Lower lobe of right lung (tissue), 2 donors: ENCODE data around the gene AOPEP. TPM values are rescaled to one million over a fixed set of nuclear protein-coding genes. Genes with fewer than 3 reads are reported as not detected.

Source experiments
- ATAC-seq, 2 donors: fragments of 200-7000 bp; cut with Tn5 transposase; one replicate each; pipeline ENCODE4 v1.9.1; 2020 to 2022; ENCODE audit warnings: mild to moderate bottlenecking in 2 of 2, moderate library complexity in 2 of 2
- DNase-seq: peaks from one replicate; pipeline ENCODE4 v3.0.0-alpha.2; 2020
- H3K27ac ChIP-seq: fragments of 200-600 bp; one replicate; pipeline ENCODE4 v1.8.0; 2022
- H3K27me3 ChIP-seq: fragments of 200-600 bp; one replicate; pipeline ENCODE4 v1.8.0; 2022; ENCODE audit warnings: low read depth
- H3K36me3 ChIP-seq: fragments of 200-600 bp; one replicate; pipeline ENCODE4 v1.8.0; 2022; ENCODE audit warnings: mild to moderate bottlenecking
- H3K4me1 ChIP-seq: fragments of 200-600 bp; one replicate; pipeline ENCODE4 v1.8.0; 2022
- H3K4me3 ChIP-seq: fragments of 200-600 bp; one replicate; pipeline ENCODE4 v1.8.0; 2022; ENCODE audit warnings: mild to moderate bottlenecking
- H3K9me3 ChIP-seq: fragments of 200-600 bp; one replicate; pipeline ENCODE4 v1.8.0; 2022
- intact Hi-C: fragments of 100-400 bp; cut with DNase I; formaldehyde crosslinking; loops from one replicate; pipeline ENCODE4 v1.11.0; 2022
- total RNA-seq: library from RNA; stranded (reverse); fragmentation: NEBNext Ultra II Directional; extraction: Animal tissue kit (Norgen Biotek cat#: 25700); gene quantifications from one replicate; pipeline ENCODE4 v1.2.1, GENCODE V29; 2021
- TF ChIP-seq, protein P1 (sequence below): fragments of 200-600 bp; IDR thresholded peaks from one replicate; pipeline ENCODE4 v1.8.0; 2022; ENCODE audit warnings: antibody characterized with exemption, mild to moderate bottlenecking
- donor health status: DM: no; HTN: yes; CAD: no; lungs with severe emphysema.

Gene AOPEP
- total RNA-seq, 1 donor from 2014 or later = 63.7 TPM

DNA sequence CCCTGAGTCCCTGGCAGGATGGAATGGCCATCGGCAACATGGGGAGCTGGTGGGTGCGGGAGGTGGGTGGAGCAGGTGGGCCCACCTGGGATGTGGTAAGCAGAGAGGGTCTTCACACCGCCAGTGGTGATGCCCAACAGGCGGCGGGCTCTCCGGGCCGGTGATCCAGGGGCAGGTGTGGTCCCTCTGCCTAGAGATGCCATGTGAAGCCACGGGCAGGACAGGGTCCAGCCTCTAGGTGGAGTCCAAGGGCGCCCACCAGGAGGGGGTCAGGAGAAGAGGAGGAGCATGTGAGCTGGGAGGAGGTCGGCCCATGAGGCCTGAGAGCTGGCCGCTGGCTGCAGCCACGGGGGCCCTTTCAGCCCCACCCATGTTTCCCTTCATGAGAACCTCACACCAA lies 369.9 kb downstream of the AOPEP start:
- Histone ChIP-seq H3K4me1 (peaks cover 34% of the 10 kb centered on the region), H3K36me3 (peaks cover 25% of the 10 kb centered on the region), H3K9me3 (no peaks in the 10 kb centered on the region), H3K27ac (no peak overlapping the region), H3K27me3 (no peaks in the 10 kb centered on the region), H3K4me3 (no peak overlapping the region)
- ATAC-seq (no peak), DNase-seq (peak; percentile 42)
- intact Hi-C loops = no loop called here
- TF ChIP-seq, protein P1, sequence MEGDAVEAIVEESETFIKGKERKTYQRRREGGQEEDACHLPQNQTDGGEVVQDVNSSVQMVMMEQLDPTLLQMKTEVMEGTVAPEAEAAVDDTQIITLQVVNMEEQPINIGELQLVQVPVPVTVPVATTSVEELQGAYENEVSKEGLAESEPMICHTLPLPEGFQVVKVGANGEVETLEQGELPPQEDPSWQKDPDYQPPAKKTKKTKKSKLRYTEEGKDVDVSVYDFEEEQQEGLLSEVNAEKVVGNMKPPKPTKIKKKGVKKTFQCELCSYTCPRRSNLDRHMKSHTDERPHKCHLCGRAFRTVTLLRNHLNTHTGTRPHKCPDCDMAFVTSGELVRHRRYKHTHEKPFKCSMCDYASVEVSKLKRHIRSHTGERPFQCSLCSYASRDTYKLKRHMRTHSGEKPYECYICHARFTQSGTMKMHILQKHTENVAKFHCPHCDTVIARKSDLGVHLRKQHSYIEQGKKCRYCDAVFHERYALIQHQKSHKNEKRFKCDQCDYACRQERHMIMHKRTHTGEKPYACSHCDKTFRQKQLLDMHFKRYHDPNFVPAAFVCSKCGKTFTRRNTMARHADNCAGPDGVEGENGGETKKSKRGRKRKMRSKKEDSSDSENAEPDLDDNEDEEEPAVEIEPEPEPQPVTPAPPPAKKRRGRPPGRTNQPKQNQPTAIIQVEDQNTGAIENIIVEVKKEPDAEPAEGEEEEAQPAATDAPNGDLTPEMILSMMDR = no peak

DNA sequence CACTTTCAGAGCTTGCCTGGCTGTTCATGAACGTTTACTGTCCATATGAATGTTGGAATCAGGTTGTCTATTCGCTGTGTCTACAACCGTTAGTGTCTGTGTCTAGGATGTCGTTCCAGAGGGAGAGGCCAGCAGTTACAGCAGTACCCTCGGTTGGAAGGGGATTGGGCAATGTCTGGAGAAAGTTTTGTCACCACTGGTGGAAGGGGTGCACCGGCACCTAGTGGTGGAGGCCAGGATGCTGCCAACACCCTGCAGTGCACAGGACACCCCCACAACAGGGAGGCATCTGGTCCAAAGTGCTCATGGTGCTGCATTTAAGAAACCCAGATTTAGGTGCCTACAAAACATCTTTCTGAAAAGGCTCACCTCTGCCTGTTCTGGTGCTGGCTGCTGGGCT lies 370.3 kb downstream of the AOPEP start:
- TF ChIP-seq, protein P1 = no peak
- Histone ChIP-seq H3K36me3 (peaks cover 30% of the 10 kb centered on the region), H3K27ac (no peak overlapping the region), H3K4me1 (peaks cover 30% of the 10 kb centered on the region), H3K9me3 (no peaks in the 10 kb centered on the region), H3K27me3 (no peaks in the 10 kb centered on the region), H3K4me3 (no peak overlapping the region)
- intact Hi-C loops = no loop called here
- peak in 1 of 2 donors; percentile 5 for ATAC-seq
- peak; percentile 10 for DNase-seq

DNA sequence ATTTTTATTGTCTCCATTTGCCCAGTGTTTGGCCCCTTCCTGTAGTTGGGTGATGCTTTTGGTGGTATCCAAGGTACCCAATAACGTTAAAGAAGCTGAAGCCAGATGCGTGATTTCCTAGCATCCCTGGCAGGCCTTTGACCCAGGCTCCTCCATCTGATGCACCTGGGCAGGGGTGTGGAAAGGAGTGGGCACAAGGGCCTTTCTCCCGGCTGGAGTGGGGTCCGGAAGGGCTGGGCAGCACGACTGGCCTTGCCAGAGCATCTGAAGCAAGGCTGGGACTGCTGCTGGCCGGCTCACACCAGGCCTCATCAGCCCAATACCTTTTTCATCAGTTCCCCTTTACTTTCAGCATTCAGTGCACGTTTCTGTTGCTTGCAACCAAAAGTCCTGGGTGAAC lies 370.8 kb downstream of the AOPEP start:
- ATAC-seq (no peak), DNase-seq (no peak)
- Histone ChIP-seq H3K4me3 (no peak overlapping the region), H3K27ac (no peak overlapping the region), H3K27me3 (no peaks in the 10 kb centered on the region), H3K4me1 (peaks cover 25% of the 10 kb centered on the region), H3K9me3 (no peaks in the 10 kb centered on the region), H3K36me3 (peaks cover 33% of the 10 kb centered on the region)
- TF ChIP-seq, protein P1 = no peak
- intact Hi-C loops = no loop called here

DNA sequence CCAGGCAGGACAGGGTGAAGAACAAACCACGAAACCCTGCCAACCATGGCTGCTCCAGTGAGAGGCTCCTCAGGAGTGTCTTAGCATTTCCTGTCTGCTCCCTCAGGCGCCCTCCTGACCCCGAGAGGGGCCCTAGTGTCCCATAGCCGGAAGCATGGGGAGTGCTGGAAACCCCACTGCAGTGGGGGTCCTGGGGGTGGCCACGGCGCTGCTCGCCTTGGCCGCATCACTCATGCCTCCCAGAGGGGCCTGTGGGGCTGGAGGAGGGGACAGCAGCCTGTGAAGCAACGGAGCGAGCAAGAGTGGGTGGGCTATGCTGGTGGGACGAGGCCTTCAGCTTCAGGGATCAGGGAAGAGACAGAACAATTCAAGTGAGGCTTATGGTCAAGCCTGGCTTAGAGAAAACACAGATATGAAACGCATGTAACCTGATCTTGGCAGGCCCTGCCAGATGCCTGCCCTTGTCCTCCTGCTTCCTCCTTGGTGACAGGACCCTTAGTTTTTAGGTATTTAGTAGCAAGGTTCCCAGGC lies 372.0 kb downstream of the AOPEP start:
- H3K27me3 ChIP-seq = no peaks in the 10 kb centered on the region
- intact Hi-C loops = no loop called here
- peak overlapping the region; percentile 1 for H3K27ac ChIP-seq
- ATAC-seq = no peak
- DNase-seq = peak; percentile 28
- H3K36me3 ChIP-seq = peaks cover 33% of the 10 kb centered on the region
- H3K4me3 ChIP-seq = no peak overlapping the region
- TF ChIP-seq, protein P1 = no peak
- H3K4me1 ChIP-seq = peaks cover 13% of the 10 kb centered on the region
- H3K9me3 ChIP-seq = no peaks in the 10 kb centered on the region

DNA sequence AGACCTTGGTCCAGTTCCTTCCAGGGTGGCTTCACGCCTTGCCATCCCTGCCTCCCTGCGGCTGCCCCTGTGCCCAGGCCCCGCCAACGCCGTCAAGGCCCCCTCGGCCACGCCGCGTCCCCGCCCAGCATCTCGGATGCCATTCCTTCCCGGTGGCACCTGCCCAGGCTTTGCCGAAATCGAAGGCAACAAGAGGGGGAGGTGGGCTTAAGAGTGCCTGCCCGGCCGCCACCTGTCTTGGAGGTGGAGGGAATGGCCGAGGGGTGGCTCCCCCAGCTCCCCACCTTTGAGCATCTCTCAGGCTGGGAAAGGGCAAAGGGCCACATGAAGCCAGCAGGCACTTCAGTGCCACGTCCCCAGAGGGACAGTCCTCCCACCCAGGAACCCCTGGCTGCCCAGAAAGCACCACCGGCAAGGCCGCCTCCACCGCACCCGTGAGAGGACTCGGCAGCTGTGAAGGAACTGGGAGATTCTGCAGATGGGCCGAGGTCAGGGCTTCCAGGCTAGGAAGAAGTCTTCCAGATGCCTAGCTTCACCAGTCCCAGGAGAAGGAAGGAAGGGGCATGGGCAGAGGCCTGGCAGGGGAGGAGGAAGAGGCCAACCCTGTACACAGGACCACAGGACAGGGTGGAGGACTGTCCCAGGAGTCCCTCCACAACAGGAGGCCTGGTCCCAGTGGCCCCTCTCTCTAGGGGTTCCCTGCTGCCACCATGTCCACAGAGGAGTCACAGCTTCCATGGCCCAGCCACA lies 373.0 kb downstream of the AOPEP start:
- Histone ChIP-seq H3K4me1 (peaks cover 3% of the 10 kb centered on the region), H3K9me3 (no peaks in the 10 kb centered on the region), H3K27me3 (no peaks in the 10 kb centered on the region), H3K36me3 (peaks cover 33% of the 10 kb centered on the region), H3K4me3 (no peak overlapping the region), H3K27ac (no peak overlapping the region)
- intact Hi-C loops = no loop called here
- TF ChIP-seq, protein P1 = no peak
- DNase-seq (peak; percentile 22), ATAC-seq (no peak)
